Caco-2 (cell line): ENCODE measurements around the gene POLR1C. TPM values are rescaled to one million over a fixed set of nuclear protein-coding genes. Genes with fewer than 3 reads are reported as not detected.

Experiments used
- BruUV-seq: library from RNA; stranded (reverse); fragments of 400-500 nt; replicated peaks from 2 replicates; lab custom pipeline; 2021; lab: Mats Ljungman, UMichigan
- CTCF ChIA-PET: fragments of 300-600 bp; sonication (Branson Sonifier 250); formaldehyde crosslinking; loops from one replicate; lab custom pipeline; 2022; ENCODE audit warnings: antibody characterized with exemption; lab: Charles Lee
- POLR2A ChIA-PET: fragments of 300-600 bp; sonication (Branson Sonifier 250); formaldehyde crosslinking; loops from one replicate; lab custom pipeline; 2022; ENCODE audit warnings: antibody characterized with exemption; lab: Charles Lee
- DNase-seq, 2 experiments: peaks; one replicate each; pipeline versions ENCODE4 v3.0.0 to v3.0.0-alpha.2; 2020 to 2022
- H3K27me3 ChIP-seq: replicated peaks from 2 replicates; pipeline ENCODE4 v1.6.0; 2011; ENCODE audit warnings: low read length; ENCODE audit not compliant: control insufficient read depth, insufficient read depth
- H3K36me3 ChIP-seq: 2 replicates; pipeline ENCODE4 v1.5.1; 2011; ENCODE audit warnings: low read length; ENCODE audit not compliant: control insufficient read depth, insufficient read depth
- H3K4me1 ChIP-seq: fragments of 250-450 bp; sonication (Bioruptor Pico); 2 replicates; pipeline ENCODE4 v1.5.1; 2020; ENCODE audit warnings: mild to moderate bottlenecking
- H3K4me3 ChIP-seq: 2 replicates; pipeline ENCODE4 v1.5.1; 2011; ENCODE audit warnings: low read depth, mild to moderate bottlenecking, control low read depth, low read length
- H3K9me3 ChIP-seq: fragments of 250-450 bp; sonication (Bioruptor Pico); 2 replicates; pipeline ENCODE4 v1.5.1; 2020; ENCODE audit warnings: mild to moderate bottlenecking, moderate library complexity
- H3K27ac Mint-ChIP-seq: one replicate; pipeline ENCODE4 v1.8.0; 2022; ENCODE audit warnings: mixed read lengths; ENCODE audit not compliant: unreplicated experiment
- H3K27me3 Mint-ChIP-seq: one replicate; pipeline ENCODE4 v1.8.0; 2022; ENCODE audit warnings: mixed read lengths; ENCODE audit not compliant: insufficient read depth, unreplicated experiment
- H3K36me3 Mint-ChIP-seq: one replicate; pipeline ENCODE4 v1.8.0; 2022; ENCODE audit warnings: mild to moderate bottlenecking, mixed read lengths; ENCODE audit not compliant: insufficient read depth, unreplicated experiment
- H3K4me1 Mint-ChIP-seq: one replicate; pipeline ENCODE4 v1.8.0; 2022; ENCODE audit warnings: low read depth, mixed read lengths; ENCODE audit not compliant: unreplicated experiment
- H3K4me3 Mint-ChIP-seq: one replicate; pipeline ENCODE4 v1.8.0; 2022; ENCODE audit warnings: mild to moderate bottlenecking, moderate library complexity, mixed read lengths; ENCODE audit not compliant: unreplicated experiment
- H3K9me3 Mint-ChIP-seq: one replicate; pipeline ENCODE4 v1.8.0; 2022; ENCODE audit warnings: mixed read lengths; ENCODE audit not compliant: unreplicated experiment
- intact Hi-C: fragments of 100-400 bp; cut with micrococcal nuclease; formaldehyde crosslinking; loops from one replicate; pipeline ENCODE4 v1.10.0; 2022; ENCODE audit not compliant: unreplicated experiment
- total RNA-seq: library from RNA; stranded (reverse); gene quantifications from 2 replicates; pipeline ENCODE4 v1.2.3, GENCODE V29; 2022
- TF ChIP-seq, protein P1 (sequence below), 2 experiments: fragments of 200-600 bp in 1 of 2; IDR thresholded peaks; 1 replicate in 1 of 2; 2 replicates in 1 of 2; pipeline versions ENCODE4 v1.5.1 to v1.8.0; 2011 to 2022; ENCODE audit warnings: antibody characterized with exemption in 1 of 2, control low read depth in 1 of 2, inconsistent platforms in 1 of 2, low read depth in 1 of 2, low read length in 1 of 2, mild to moderate bottlenecking in 1 of 2, moderate library complexity in 1 of 2; ENCODE audit not compliant: insufficient read depth in 1 of 2, severe bottlenecking in 1 of 2, unreplicated experiment in 1 of 2

POLR1C gene
- total RNA-seq, 1 experiment from 2014 or later: 43.7 TPM

DNA sequence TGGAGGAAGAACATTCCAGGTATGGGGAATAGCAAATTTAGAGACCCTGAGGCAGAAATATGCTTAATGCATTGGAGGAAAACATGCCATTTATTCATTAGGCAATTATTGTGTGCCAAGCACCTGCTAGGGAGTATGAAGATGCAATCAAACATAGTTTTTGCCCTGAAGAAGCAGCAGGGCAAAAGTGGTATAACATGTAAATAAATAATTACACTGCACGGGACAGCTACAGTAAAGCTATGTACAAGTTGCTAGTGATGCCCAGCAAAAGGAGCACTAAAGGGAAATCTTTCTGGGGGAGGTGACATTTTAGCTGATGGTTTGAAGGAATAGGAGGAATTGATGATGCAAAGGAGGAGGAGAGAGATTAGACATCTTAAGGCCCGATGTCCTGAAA, 40.1 kb upstream of the POLR1C start:
- Mint-ChIP-seq H3K27me3 (no peaks in the 10 kb centered on the region), H3K27ac (peak overlapping the region; percentile 97), H3K36me3 (peaks cover 10% of the 10 kb centered on the region), H3K4me3 (peak overlapping the region; percentile 97), H3K4me1 (peaks cover 25% of the 10 kb centered on the region), H3K9me3 (no peaks in the 10 kb centered on the region)
- Histone ChIP-seq H3K9me3 (no peaks in the 10 kb centered on the region), H3K27me3 (no peaks in the 10 kb centered on the region), H3K4me1 (peaks cover 10% of the 10 kb centered on the region; the same call in 1 of the 2 replicates), H3K4me3 (peak overlapping the region; percentile 68), H3K36me3 (no peaks in the 10 kb centered on the region)
- POLR2A ChIA-PET: interaction anchor here (0.6 kb wide), 2 partner anchors 21 to 293 kb away, joined by 3 to 4 read pairs; partner anchors contain the start of genes DLK2 and VEGFA
- no TSS peak for BruUV-seq
- TF ChIP-seq, protein P1, sequence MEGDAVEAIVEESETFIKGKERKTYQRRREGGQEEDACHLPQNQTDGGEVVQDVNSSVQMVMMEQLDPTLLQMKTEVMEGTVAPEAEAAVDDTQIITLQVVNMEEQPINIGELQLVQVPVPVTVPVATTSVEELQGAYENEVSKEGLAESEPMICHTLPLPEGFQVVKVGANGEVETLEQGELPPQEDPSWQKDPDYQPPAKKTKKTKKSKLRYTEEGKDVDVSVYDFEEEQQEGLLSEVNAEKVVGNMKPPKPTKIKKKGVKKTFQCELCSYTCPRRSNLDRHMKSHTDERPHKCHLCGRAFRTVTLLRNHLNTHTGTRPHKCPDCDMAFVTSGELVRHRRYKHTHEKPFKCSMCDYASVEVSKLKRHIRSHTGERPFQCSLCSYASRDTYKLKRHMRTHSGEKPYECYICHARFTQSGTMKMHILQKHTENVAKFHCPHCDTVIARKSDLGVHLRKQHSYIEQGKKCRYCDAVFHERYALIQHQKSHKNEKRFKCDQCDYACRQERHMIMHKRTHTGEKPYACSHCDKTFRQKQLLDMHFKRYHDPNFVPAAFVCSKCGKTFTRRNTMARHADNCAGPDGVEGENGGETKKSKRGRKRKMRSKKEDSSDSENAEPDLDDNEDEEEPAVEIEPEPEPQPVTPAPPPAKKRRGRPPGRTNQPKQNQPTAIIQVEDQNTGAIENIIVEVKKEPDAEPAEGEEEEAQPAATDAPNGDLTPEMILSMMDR (IDR thresholded peaks at IDR 0.05; ENCODE audit: insufficient read depth in 1 of 2, low read depth in 1 of 2, low read length in 1 of 2, severe bottlenecking in 1 of 2, unreplicated experiment in 1 of 2): no peak
- DNase-seq: no peak
- intact Hi-C loops: loop anchor here (1.0 kb wide), 1 partner anchor 40 kb away; no protein-coding TSS in a partner anchor
- CTCF ChIA-PET: interaction anchor here (0.6 to 1.6 kb wide), 4 partner anchors 20 to 247 kb away, joined by 3 to 12 read pairs (median 4); no protein-coding TSS in a partner anchor

- peaks cover 17% of the 10 kb centered on the region; the same call in 1 of the 2 replicates for H3K4me1 ChIP-seq
- intact Hi-C loops: loop anchor here (1.0 kb wide), 1 partner anchor 41 kb away; no protein-coding TSS in a partner anchor
- H3K4me3 ChIP-seq: peak within 1 kb of the TSS; percentile 68
- no peaks in the 10 kb centered on the region for H3K9me3 ChIP-seq
- Mint-ChIP-seq H3K27ac (peak within 1 kb of the TSS; percentile 97), H3K9me3 (no peaks in the 10 kb centered on the region), H3K4me1 (peaks cover 25% of the 10 kb centered on the region), H3K27me3 (no peaks in the 10 kb centered on the region), H3K4me3 (peak within 1 kb of the TSS; percentile 97), H3K36me3 (peaks cover 10% of the 10 kb centered on the region)
- TF ChIP-seq, protein P1 (IDR thresholded peaks at IDR 0.05; ENCODE audit: insufficient read depth in 1 of 2, low read depth in 1 of 2, low read length in 1 of 2, severe bottlenecking in 1 of 2, unreplicated experiment in 1 of 2): no peak
- ChIA-PET POLR2A (interaction anchor here (0.5 to 1.1 kb wide), 11 partner anchors 14 to 493 kb away, joined by 3 to 7 read pairs (median 4); partner anchors contain the start of genes CUL9, DLK2, POLR1C and PPP2R5D), CTCF (interaction anchor here (0.5 to 1.2 kb wide), 8 partner anchors 16 to 1709 kb away, joined by 3 to 12 read pairs (median 3); no protein-coding TSS in a partner anchor)
- no TSS peak for BruUV-seq
- peak; percentile 93 to 96 for DNase-seq
- H3K27me3 ChIP-seq: no peaks in the 10 kb centered on the region
- H3K36me3 ChIP-seq: no peaks in the 10 kb centered on the region
These were observed 39.5 kb upstream of the POLR1C start, which contains the start of gene TJAP1 for GRCh38 chr6:43477235-43478007. TSS of gene TJAP1 (plus strand) at chr6:43477570. CDS start at chr6:43499002, 21,432 bp downstream.

GRCh38 chr6:43478008-43478372, 38.9 kb upstream of the POLR1C start:
- H3K4me1 Mint-ChIP-seq: peaks cover 25% of the 10 kb centered on the region
- peak overlapping the region; percentile 97 for H3K4me3 Mint-ChIP-seq
- H3K27me3 Mint-ChIP-seq: no peaks in the 10 kb centered on the region
- DNase-seq: no peak
- Histone ChIP-seq H3K4me1 (peaks cover 17% of the 10 kb centered on the region; the same call in 1 of the 2 replicates), H3K4me3 (peak overlapping the region; percentile 68), H3K9me3 (no peaks in the 10 kb centered on the region), H3K27me3 (no peaks in the 10 kb centered on the region), H3K36me3 (no peaks in the 10 kb centered on the region)
- TF ChIP-seq, protein P1 (IDR thresholded peaks at IDR 0.05; ENCODE audit: insufficient read depth in 1 of 2, low read depth in 1 of 2, low read length in 1 of 2, severe bottlenecking in 1 of 2, unreplicated experiment in 1 of 2): no peak
- ChIA-PET CTCF (interaction anchor here (0.7 to 1.2 kb wide), 5 partner anchors 16 to 1708 kb away, joined by 3 to 7 read pairs (median 3); no protein-coding TSS in a partner anchor), POLR2A (interaction anchor here (0.6 to 1.1 kb wide), 8 partner anchors 15 to 494 kb away, joined by 3 to 7 read pairs (median 4); partner anchors contain the start of genes CUL9, POLR1C, PPP2R5D and YIPF3)
- peak overlapping the region; percentile 97 for H3K27ac Mint-ChIP-seq
- H3K36me3 Mint-ChIP-seq: peaks cover 10% of the 10 kb centered on the region
- BruUV-seq: TSS peak; percentile 41
- no peaks in the 10 kb centered on the region for H3K9me3 Mint-ChIP-seq
- intact Hi-C loops: no loop called here
